Mammary epithelial cell (primary cell): Measurements from ENCODE around the gene SPINK5.

Source experiments
- CTCF ChIP-seq, 2 donors: IDR thresholded peaks in 1 of 2; conservative IDR thresholded peaks in 1 of 2; 2 replicates each; pipeline ENCODE4 v1.5.1; 2011 to 2012; ENCODE audit warnings: inconsistent platforms in 2 of 2, low read length in 2 of 2, mild to moderate bottlenecking in 2 of 2, control low read depth in 1 of 2, low read depth in 1 of 2; ENCODE audit not compliant: insufficient read depth in 1 of 2; ENCODE audit errors: extremely low read depth in 1 of 2
- EZH2 ChIP-seq: IDR thresholded peaks from 2 replicates; pipeline ENCODE4 v1.6.1; 2012; ENCODE audit warnings: low read length, inconsistent platforms, borderline replicate concordance

GRCh38 chr5:148043705-148044104 lies 20.1 kb upstream of the SPINK5 start:
- TF ChIP-seq CTCF (conservative IDR thresholded peaks at IDR 0.05 in 1 of 2, IDR thresholded peaks at IDR 0.05 in 1 of 2; ENCODE audit: extremely low read depth in 1 of 2, insufficient read depth in 1 of 2, low read depth in 1 of 2, low read length in 2 of 2) (no peak), EZH2 (no peak)
